A549 (cell line): ENCODE results near the gene MOCS1. TPM values are rescaled to one million over a fixed set of nuclear protein-coding genes. Genes with fewer than 3 reads are reported as not detected.
"Not testable (repeated sequence)": the region's sequence is repeated elsewhere in the genome, so short reads cannot be mapped to it uniquely, and the experiment has no call there.

Experiments used
- ATAC-seq, 2 experiments: fragments of 200-7000 bp in 1 of 2; fragments of >200 bp in 1 of 2; cut with Nextera tagmentation in 1 of 2; cut with Tn5 transposase in 1 of 2; 3 replicates each; pipeline versions ENCODE4 v1.8.0 to v1.9.1; 2018 to 2020; ENCODE audit warnings: mild to moderate bottlenecking in 1 of 2, moderate library complexity in 1 of 2
- CTCF ChIA-PET: fragments of 300-600 bp; sonication (Branson Sonifier 250); formaldehyde crosslinking; extraction: SDS; loops from one replicate; lab custom pipeline; 2021; ENCODE audit warnings: antibody characterized with exemption, inconsistent platforms; lab: Yijun Ruan, JAX
- POLR2A ChIA-PET: fragments of 350-600 bp; formaldehyde crosslinking; extraction: SDS; loops from one replicate; lab custom pipeline; 2021; ENCODE audit warnings: antibody characterized with exemption, inconsistent platforms; lab: Yijun Ruan, JAX
- DNase-seq, 2 experiments: peaks; one replicate each; pipeline versions ENCODE4 v3.0.0 to v3.0.0-alpha.2; 2011 to 2016; ENCODE audit warnings: low read depth in 1 of 2, low spot score in 1 of 2
- FAIRE-seq: peaks from 2 replicates; lab custom pipeline; 2011; peaks lifted over from hg19 to GRCh38; lab: Jason Lieb, UNC
- H3K27ac ChIP-seq, 2 experiments: fragments of >200 bp; sonication (Bioruptor Twin); formaldehyde crosslinking; 3 replicates each; pipeline ENCODE4 v1.5.1; 2016 to 2017
- H3K4me1 ChIP-seq: fragments of >200 bp; sonication (Bioruptor Twin); formaldehyde crosslinking; 3 replicates; pipeline ENCODE4 v1.6.1; 2016
- H3K4me2 ChIP-seq: fragments of >200 bp; sonication (Bioruptor Twin); formaldehyde crosslinking; 3 replicates; pipeline ENCODE4 v1.6.1; 2016
- H3K4me3 ChIP-seq: fragments of >200 bp; sonication (Bioruptor Twin); formaldehyde crosslinking; 3 replicates; pipeline ENCODE4 v1.5.1; 2016
- H3K9me3 ChIP-seq: fragments of >200 bp; sonication (Bioruptor Twin); formaldehyde crosslinking; 3 replicates; pipeline ENCODE4 v1.6.1; 2016
- BCL3 ChIP-seq: fragments of >200 bp; sonication (Bioruptor Twin); formaldehyde crosslinking; IDR thresholded peaks from 3 replicates; pipeline ENCODE4 v1.6.1; 2016
- BHLHE40 ChIP-seq: IDR thresholded peaks from 2 replicates; pipeline ENCODE4 v1.6.1; 2012; ENCODE audit warnings: low read depth, low read length, inconsistent platforms
- CHD2 ChIP-seq: fragments of 150-350 bp; IDR thresholded peaks from 2 replicates; pipeline ENCODE4 v1.6.1; 2014; ENCODE audit warnings: low read length; ENCODE audit not compliant: partially characterized antibody
- CHD4 ChIP-seq: fragments of 200-600 bp; sonication (generic); IDR thresholded peaks from 2 replicates; pipeline ENCODE4 v1.6.1; 2016; ENCODE audit warnings: antibody characterized with exemption, mild to moderate bottlenecking, borderline replicate concordance
- CTCF ChIP-seq: fragments of >200 bp; sonication (Bioruptor Twin); formaldehyde crosslinking; IDR thresholded peaks from 3 replicates; pipeline ENCODE4 v1.5.1; 2016
- E2F6 ChIP-seq: IDR thresholded peaks from 2 replicates; pipeline ENCODE4 v1.6.1; 2012; ENCODE audit warnings: low read depth, borderline replicate concordance
- FOXS1 ChIP-seq: fragments of 250-450 bp; sonication (Bioruptor Pico); IDR thresholded peaks from 2 replicates; pipeline ENCODE4 v1.5.0; 2020; ENCODE audit warnings: mild to moderate bottlenecking, moderate library complexity
- GATA3 ChIP-seq: IDR thresholded peaks from 2 replicates; pipeline ENCODE4 v1.6.1; 2012; ENCODE audit warnings: borderline replicate concordance
- HOXB13 ChIP-seq: fragments of 250-450 bp; sonication (Bioruptor Pico); IDR thresholded peaks from 2 replicates; pipeline ENCODE4 v1.5.0; 2020; ENCODE audit warnings: low read depth, mild to moderate bottlenecking, moderate library complexity
- JUNB ChIP-seq: fragments of >200 bp; sonication (Bioruptor Twin); formaldehyde crosslinking; IDR thresholded peaks from 2 replicates; pipeline ENCODE4 v1.6.1; 2016
- KDM1A ChIP-seq: fragments of 200-600 bp; sonication (generic); IDR thresholded peaks from 2 replicates; pipeline ENCODE4 v1.6.1; 2016; ENCODE audit warnings: low read depth, mild to moderate bottlenecking
- MAX ChIP-seq: IDR thresholded peaks from 2 replicates; pipeline ENCODE4 v1.6.1; 2012
- MYC ChIP-seq: IDR thresholded peaks from 2 replicates; pipeline ENCODE4 v1.6.1; 2012; ENCODE audit warnings: mild to moderate bottlenecking, inconsistent platforms, low read length, improper control_type of control experiment, borderline replicate concordance
- NFE2L2 ChIP-seq: fragments of 150-350 bp; conservative IDR thresholded peaks from 2 replicates; pipeline ENCODE4 v1.6.1; 2014; ENCODE audit warnings: low read length
- NR3C1 ChIP-seq: fragments of >200 bp; sonication (Bioruptor Twin); formaldehyde crosslinking; IDR thresholded peaks from 3 replicates; pipeline ENCODE4 v1.6.1; 2017
- PHF8 ChIP-seq: fragments of 200-600 bp; sonication (generic); IDR thresholded peaks from 2 replicates; pipeline ENCODE4 v1.6.1; 2016; ENCODE audit warnings: low read depth, mild to moderate bottlenecking, antibody characterized with exemption, moderate library complexity, borderline replicate concordance
- RCOR1 ChIP-seq: fragments of 150-350 bp; IDR thresholded peaks from 2 replicates; pipeline ENCODE4 v1.6.1; 2014; ENCODE audit warnings: antibody characterized with exemption, low read length, low read depth
- REST ChIP-seq: fragments of 200-600 bp; sonication (generic); IDR thresholded peaks from 2 replicates; pipeline ENCODE4 v1.6.1; 2016; ENCODE audit warnings: antibody characterized with exemption, mild to moderate bottlenecking, moderate library complexity
- RFX5 ChIP-seq: fragments of 450-650 bp; IDR thresholded peaks from 2 replicates; pipeline ENCODE4 v1.7.1; 2014; ENCODE audit warnings: antibody characterized with exemption, mild to moderate bottlenecking, moderate library complexity
- TP53 ChIP-seq: fragments of 250-450 bp; sonication (Bioruptor Pico); IDR thresholded peaks from 2 replicates; pipeline ENCODE4 v1.5.0; 2021; ENCODE audit warnings: mild to moderate bottlenecking, moderate library complexity
- ZC3H11A ChIP-seq: fragments of 450-650 bp; IDR thresholded peaks from 2 replicates; pipeline ENCODE4 v1.6.1; 2014; ENCODE audit warnings: antibody characterized with exemption, mild to moderate bottlenecking
- WGBS: methylation state at CpG from one replicate; pipeline ENCODE4 v1.1.6; 2017; ENCODE audit errors: missing lambda C conversion rate; 5-methylcytosine and 5-hydroxymethylcytosine counted together
- polyA plus RNA-seq, 4 experiments: library from polyadenylated mRNA; depleted of rRNA in 3 of 4; stranded (reverse); fragments of >200 nt; fragmentation: RNase III in 1 of 4; extraction: RNeasy Plus Mini Kit Qiagen cat#74134 plus additional on column Dnase treatment in 1 of 4; gene quantifications; 2 replicates in 3 of 4; 3 replicates in 1 of 4; pipeline ENCODE4 v1.2.3, GENCODE V29; 2011 to 2017

The MOCS1 gene
- polyA plus RNA-seq, 2 of the 4 experiments (the other 2 are of a cell fraction), result 0.68 to 1.8 TPM

GRCh38 chr6:39979461-39980328, 45.4 kb upstream of the MOCS1 start (continued):
- no peak for TF ChIP-seq BCL3
- no peak for TF ChIP-seq CHD4
- no peak for TF ChIP-seq FOXS1 (CRISPR knock-in tag)
- no peak for TF ChIP-seq BHLHE40
- TF ChIP-seq, all 56 proteins: peak for 0

- no peak overlapping the region for H3K4me3 ChIP-seq
- ATAC-seq (no peak), FAIRE-seq (no peak), DNase-seq (no peak)
- H3K4me1 ChIP-seq, result no peaks in the 10 kb centered on the region
- H3K9me3 ChIP-seq, result no peaks in the 10 kb centered on the region
- H3K27ac ChIP-seq, result no peak overlapping the region
- H3K4me2 ChIP-seq, result no peak overlapping the region
- TF ChIP-seq GATA3 (no peak), E2F6 (no peak), CTCF (no peak), BHLHE40 (no peak), REST (no peak), NR3C1 (no peak), CHD2 (no peak), RFX5 (no peak)
- ChIA-PET POLR2A (no interaction called here), CTCF (interaction anchor here (1.2 kb wide), 1 partner anchor 42 kb away, joined by 3 read pairs; no protein-coding TSS in a partner anchor)
- 19% methylated on average over 1 of the region's 1 CpG for WGBS
Observed at GRCh38 chr6:39978240-39978639, 44.0 kb upstream of the MOCS1 start.

GRCh38 chr6:39973661-39974060, 39.4 kb upstream of the MOCS1 start:
- ChIA-PET CTCF (interaction anchor here (1.3 kb wide), 1 partner anchor 616 kb away, joined by 3 read pairs; no protein-coding TSS in a partner anchor), POLR2A (no interaction called here)
- DNase-seq (no peak), FAIRE-seq (no peak), ATAC-seq (no peak)
- H3K4me1 ChIP-seq, result no peaks in the 10 kb centered on the region
- TF ChIP-seq TP53 (no peak), PHF8 (no peak), KDM1A (no peak), JUNB (no peak), NFE2L2 (no peak), HOXB13 (no peak), RCOR1 (no peak), MYC (no peak), MAX (no peak), ZC3H11A (no peak)
- 0% methylated on average over 3 of the region's 3 CpGs for WGBS
- no peak overlapping the region for H3K4me2 ChIP-seq
- H3K27ac ChIP-seq, result no peak overlapping the region
- no peaks in the 10 kb centered on the region for H3K9me3 ChIP-seq
- no peak overlapping the region for H3K4me3 ChIP-seq

GRCh38 chr6:39972717-39973116, 38.5 kb upstream of the MOCS1 start:
- H3K27ac ChIP-seq, H3K4me2 ChIP-seq, ATAC-seq, FAIRE-seq, DNase-seq, CTCF ChIA-PET, H3K4me3 ChIP-seq, H3K9me3 ChIP-seq, POLR2A ChIA-PET, H3K4me1 ChIP-seq: not testable (repeated sequence)
- 7% methylated on average over 1 of the region's 1 CpG for WGBS

GRCh38 chr6:39971131-39971530, 36.9 kb upstream of the MOCS1 start:
- H3K9me3 ChIP-seq, POLR2A ChIA-PET, DNase-seq, CTCF ChIA-PET, H3K27ac ChIP-seq, ATAC-seq, H3K4me3 ChIP-seq, H3K4me2 ChIP-seq, FAIRE-seq, H3K4me1 ChIP-seq: not testable (repeated sequence)
- 9% methylated on average over 5 of the region's 5 CpGs for WGBS
